ENCODE data around the gene BICRA.

BICRA gene

DNA sequence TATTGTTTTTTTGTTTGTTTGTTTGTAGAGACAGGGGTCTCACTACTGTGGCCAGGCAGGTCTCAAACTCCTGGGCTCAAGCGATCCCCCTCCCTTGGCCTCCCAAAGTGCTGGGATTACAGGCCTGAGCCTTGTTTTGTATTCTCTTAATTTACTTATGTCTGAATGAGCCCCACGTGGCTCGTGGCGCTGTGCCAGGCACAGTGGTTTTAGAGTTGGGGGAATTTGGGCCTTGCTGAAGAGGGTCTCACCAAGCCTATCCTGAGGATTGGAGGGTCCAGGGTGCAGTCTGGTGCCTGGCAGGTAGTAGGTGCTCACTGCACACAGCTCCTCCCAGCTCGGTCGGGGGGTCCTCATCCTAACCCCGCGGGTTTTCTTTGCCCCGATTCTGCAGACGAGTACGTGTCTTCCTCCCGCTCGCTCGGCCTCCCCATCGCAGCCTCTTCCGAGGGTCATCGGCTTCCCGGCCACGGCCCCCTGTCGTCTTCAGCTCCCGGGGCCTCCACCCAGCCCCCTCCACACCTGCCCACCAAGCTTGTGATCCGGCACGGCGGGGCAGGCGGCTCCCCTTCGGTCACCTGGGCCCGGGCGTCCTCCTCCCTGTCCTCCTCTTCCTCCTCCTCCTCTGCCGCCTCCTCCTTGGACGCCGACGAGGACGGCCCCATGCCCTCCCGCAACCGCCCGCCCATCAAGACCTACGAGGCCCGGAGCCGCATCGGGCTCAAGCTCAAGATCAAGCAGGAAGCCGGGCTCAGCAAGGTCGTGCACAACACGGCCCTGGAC lies 92.2 kb downstream of the BICRA start:
- TF ChIP-seq, protein P1, sequence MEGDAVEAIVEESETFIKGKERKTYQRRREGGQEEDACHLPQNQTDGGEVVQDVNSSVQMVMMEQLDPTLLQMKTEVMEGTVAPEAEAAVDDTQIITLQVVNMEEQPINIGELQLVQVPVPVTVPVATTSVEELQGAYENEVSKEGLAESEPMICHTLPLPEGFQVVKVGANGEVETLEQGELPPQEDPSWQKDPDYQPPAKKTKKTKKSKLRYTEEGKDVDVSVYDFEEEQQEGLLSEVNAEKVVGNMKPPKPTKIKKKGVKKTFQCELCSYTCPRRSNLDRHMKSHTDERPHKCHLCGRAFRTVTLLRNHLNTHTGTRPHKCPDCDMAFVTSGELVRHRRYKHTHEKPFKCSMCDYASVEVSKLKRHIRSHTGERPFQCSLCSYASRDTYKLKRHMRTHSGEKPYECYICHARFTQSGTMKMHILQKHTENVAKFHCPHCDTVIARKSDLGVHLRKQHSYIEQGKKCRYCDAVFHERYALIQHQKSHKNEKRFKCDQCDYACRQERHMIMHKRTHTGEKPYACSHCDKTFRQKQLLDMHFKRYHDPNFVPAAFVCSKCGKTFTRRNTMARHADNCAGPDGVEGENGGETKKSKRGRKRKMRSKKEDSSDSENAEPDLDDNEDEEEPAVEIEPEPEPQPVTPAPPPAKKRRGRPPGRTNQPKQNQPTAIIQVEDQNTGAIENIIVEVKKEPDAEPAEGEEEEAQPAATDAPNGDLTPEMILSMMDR (IDR thresholded peaks at IDR 0.05; ENCODE audit: extremely low read depth, missing control alignments), result no peak
- no peak for DNase-seq (ENCODE audit: low spot score)

DNA sequence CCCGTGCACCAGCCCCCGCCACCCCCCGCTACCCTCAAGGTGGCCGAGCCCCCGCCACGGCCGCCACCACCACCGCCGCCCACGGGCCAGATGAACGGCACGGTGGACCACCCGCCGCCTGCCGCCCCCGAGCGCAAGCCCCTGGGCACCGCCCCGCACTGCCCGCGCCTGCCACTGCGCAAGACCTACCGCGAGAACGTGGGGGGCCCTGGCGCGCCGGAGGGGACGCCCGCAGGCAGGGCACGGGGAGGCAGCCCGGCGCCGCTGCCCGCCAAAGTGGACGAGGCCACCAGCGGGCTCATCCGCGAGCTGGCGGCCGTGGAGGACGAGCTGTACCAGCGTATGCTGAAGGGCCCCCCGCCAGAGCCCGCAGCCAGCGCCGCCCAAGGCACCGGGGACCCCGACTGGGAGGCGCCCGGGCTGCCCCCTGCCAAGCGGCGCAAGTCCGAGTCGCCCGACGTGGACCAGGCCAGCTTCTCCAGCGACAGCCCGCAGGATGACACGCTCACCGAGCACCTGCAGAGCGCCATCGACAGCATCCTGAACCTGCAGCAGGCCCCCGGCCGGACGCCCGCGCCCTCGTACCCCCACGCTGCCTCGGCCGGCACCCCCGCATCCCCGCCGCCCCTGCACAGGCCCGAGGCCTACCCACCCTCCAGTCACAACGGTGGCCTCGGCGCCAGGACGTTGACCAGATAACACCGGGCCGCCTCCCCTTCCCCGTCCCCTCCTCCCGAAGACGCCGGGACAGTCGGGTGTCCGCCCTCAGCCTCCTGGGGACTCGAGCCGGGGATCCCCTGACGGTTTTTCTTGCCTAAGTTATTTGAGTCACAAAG lies 93.0 kb downstream of the BICRA start:
- DNase-seq (ENCODE audit: low spot score), result no peak
- TF ChIP-seq, protein P1 (IDR thresholded peaks at IDR 0.05; ENCODE audit: extremely low read depth, missing control alignments), result no peak

DNA sequence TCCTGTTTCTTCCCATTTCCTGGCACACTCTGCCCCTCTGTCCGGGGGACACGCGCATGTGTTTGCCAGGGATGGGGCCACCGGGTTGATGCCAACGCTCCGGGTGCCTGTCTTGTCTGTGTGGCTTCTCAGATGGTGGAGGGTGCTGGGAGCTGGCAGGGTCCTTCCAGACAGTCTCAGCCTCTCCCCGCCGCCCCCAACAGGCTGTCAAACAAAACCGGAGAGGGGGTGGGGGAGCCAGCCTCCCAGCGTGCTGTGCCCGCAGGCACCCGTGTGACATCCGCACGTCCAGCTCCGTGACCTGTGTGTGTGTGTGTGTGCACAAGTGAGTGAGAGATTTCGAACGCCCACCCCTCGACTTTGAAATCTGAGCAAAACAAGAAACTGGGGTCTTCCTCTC lies 93.7 kb downstream of the BICRA start:
- DNase-seq (ENCODE audit: low spot score), result no peak
- TF ChIP-seq, protein P1 (IDR thresholded peaks at IDR 0.05; ENCODE audit: extremely low read depth, missing control alignments), result no peak

DNA sequence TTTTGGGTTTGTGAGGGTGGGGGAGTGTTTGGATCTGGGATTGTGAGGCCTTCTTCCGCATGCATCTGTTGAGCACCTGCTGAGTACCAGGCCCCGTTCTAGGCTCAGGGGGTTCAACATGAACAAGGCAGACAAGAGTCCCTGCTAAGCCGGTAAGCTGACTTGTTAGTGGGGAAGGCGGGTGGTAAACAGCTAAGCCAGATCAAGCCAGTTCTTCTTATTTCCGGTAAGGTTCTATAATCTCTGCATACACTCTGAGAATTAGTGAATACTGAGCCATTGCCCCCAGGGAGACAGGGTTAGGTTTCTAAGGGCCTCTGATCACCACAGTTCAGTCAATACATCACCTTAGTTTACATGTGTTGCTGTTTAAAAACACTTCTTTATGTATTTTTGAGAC lies 94.4 kb downstream of the BICRA start:
- TF ChIP-seq, protein P1 (IDR thresholded peaks at IDR 0.05; ENCODE audit: extremely low read depth, missing control alignments), result no peak
- DNase-seq (ENCODE audit: low spot score), result no peak

DNA sequence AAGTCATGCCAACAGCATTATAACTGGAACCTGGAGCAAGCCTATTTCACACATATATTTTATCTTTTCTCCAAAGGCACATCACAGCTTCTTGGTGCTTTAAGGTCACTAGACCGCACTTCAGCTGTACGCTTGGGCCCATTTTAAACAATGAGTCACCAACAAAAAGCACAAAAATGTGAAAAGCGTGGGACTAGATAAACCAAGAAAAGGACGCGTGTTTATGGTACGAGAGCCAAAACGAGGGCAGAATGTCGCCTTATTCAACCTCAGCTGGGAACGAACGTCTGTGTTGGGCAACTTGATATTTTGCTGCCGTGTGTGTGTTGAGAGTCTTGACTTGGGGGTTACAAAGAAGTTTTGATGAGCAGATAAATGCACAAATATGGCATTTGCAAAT lies 95.1 kb downstream of the BICRA start:
- no peak for DNase-seq (ENCODE audit: low spot score)
- TF ChIP-seq, protein P1 (IDR thresholded peaks at IDR 0.05; ENCODE audit: extremely low read depth, missing control alignments), result no peak

DNA sequence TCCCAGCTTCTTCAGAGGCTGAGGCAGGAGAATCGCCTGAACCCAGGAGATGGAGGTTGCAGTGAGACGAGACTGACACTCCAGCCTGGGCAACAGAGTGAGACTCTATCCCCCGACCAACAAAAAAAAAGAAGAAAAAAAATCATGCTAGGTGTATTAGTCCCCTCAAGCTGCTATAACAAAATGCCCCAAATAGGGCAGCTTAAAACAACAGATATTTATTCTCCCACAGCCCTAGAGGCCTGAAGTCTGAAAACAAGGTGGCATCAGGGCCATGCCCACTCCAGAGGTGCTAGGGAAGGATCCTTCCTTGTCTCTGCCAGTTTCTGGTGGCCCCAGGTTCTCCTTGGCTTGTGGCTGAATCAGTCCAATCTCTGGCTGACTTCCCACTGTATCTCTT lies 95.7 kb downstream of the BICRA start:
- TF ChIP-seq, protein P1 (IDR thresholded peaks at IDR 0.05; ENCODE audit: extremely low read depth, missing control alignments), result no peak
- no peak for DNase-seq (ENCODE audit: low spot score)
